RWPE1 (cell line): ENCODE data around the gene GGT1.
A peak's percentile ranks its signal among the peaks of the same experiment; 100 is the strongest.

Experiments used
- CTCF ChIA-PET: fragments of 350-600 bp; sonication (Branson Sonifier 250); formaldehyde crosslinking; extraction: SDS; loops from one replicate; lab custom pipeline; 2021; lab: Yijun Ruan, JAX
- POLR2A ChIA-PET: fragments of 400-600 bp; formaldehyde crosslinking; extraction: SDS; loops from one replicate; lab custom pipeline; 2020; ENCODE audit warnings: antibody characterized with exemption; ENCODE audit not compliant: low non-redundant PET; lab: Yijun Ruan, JAX
- DNase-seq: peaks from one replicate; pipeline ENCODE4 v3.0.0; 2012; ENCODE audit warnings: low spot score
- H3K27ac ChIP-seq: fragments of 450-650 bp; 2 replicates; pipeline ENCODE4 v1.5.1; 2017
- TF ChIP-seq, protein P1 (sequence below): fragments of 450-650 bp; conservative IDR thresholded peaks from 2 replicates; pipeline ENCODE4 v1.5.1; 2017; ENCODE audit warnings: low read depth, mild to moderate bottlenecking

GGT1 gene

DNA sequence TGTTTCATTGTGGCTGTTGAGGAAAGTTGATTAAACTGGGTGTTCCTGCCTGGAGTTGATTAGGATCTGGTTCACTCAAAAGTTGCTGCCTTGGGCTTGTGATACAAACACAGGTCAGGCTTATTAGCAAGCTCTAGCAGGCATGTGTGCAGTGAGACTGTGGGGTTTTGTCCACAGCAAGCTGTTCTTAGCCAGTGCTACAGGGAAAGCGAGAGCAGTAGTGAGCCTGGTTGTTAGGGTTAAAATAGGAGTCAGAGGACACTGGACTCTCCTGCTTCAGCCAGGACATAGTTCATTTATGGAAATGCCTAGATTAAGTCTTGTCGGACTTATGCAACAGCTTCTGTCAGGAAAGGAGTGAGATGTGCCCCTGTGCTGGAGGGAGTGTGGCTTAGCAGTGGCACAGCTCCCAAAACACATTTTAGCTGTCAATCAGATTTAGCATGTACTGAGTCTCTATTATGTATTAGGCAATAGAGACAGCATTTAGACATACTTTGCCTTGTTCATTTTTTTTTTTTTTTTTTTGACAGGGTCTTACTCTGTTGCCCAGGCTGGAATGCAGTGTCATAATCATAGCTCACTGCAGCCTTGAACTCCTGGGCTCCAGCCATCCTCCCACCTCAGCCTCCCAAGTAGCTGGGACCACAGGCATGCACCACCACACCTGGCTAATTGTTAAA lies 38.5 kb upstream of the GGT1 start:
- no peak for DNase-seq
- ChIA-PET POLR2A (interaction anchor here (0.7 kb wide), 1 partner anchor 1695 kb away, joined by 8 read pairs; no protein-coding TSS in a partner anchor), CTCF (no interaction called here)
- TF ChIP-seq, protein P1, sequence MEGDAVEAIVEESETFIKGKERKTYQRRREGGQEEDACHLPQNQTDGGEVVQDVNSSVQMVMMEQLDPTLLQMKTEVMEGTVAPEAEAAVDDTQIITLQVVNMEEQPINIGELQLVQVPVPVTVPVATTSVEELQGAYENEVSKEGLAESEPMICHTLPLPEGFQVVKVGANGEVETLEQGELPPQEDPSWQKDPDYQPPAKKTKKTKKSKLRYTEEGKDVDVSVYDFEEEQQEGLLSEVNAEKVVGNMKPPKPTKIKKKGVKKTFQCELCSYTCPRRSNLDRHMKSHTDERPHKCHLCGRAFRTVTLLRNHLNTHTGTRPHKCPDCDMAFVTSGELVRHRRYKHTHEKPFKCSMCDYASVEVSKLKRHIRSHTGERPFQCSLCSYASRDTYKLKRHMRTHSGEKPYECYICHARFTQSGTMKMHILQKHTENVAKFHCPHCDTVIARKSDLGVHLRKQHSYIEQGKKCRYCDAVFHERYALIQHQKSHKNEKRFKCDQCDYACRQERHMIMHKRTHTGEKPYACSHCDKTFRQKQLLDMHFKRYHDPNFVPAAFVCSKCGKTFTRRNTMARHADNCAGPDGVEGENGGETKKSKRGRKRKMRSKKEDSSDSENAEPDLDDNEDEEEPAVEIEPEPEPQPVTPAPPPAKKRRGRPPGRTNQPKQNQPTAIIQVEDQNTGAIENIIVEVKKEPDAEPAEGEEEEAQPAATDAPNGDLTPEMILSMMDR: no peak
- peak overlapping the region; percentile 29 for H3K27ac ChIP-seq

DNA sequence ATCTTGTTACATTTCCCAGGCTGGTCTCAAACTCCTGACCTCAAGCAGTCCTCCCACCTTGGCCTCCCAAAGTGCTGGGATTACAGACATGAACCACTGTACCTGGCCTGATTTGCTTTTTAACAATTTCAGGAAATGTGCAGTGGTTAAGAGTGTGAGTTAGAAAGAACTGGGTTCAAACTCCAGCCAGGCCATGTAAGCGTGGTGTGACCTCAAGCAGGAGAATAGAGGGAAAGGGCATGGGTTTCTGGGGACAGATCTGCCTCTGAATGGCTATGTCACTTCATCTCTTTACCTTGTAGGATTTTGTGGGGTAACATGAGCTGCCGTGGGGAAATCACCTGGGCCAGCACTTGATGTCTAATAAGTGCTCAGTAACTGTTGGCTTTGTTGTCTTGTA lies 37.9 kb upstream of the GGT1 start:
- TF ChIP-seq, protein P1: no peak
- DNase-seq: no peak
- ChIA-PET POLR2A (interaction anchor here (0.7 kb wide), 1 partner anchor 1695 kb away, joined by 8 read pairs; no protein-coding TSS in a partner anchor), CTCF (no interaction called here)
- peak overlapping the region; percentile 29 for H3K27ac ChIP-seq

DNA sequence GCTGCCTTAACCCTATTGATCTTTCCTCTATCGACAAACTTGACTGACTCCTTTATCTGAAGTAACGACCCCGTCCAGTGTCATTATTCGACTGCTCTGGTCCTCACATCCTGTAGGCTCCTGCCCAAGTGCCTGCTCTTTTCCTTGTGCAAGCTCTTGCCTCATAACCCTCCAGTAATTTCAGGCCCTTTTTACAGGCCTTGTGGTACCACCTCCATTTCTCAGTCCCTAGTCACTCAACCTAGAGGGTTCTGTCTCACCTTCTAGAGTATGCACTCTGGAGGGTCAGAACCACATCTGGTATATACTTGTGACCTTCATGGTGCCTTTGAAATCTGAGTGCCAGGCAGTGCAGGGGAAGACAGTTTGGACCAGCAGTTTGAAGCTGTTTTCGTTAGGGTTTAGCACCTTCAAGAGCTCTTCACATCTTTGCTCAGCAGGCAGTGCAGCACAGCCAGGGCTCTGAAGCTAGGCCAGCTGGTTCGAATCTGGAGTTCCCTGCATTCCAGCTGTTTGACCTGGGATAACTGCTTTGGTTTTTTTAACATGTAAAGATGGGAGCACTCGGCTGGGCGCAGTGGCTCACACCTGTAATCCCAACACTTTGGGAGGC lies 36.0 kb upstream of the GGT1 start:
- CTCF ChIA-PET: no interaction called here
- TF ChIP-seq, protein P1: no peak
- POLR2A ChIA-PET: no interaction called here
- DNase-seq: no peak
- 0 out of 2 replicates have a peak overlapping the region, but pooled peaks have one; percentile 7 for H3K27ac ChIP-seq

DNA sequence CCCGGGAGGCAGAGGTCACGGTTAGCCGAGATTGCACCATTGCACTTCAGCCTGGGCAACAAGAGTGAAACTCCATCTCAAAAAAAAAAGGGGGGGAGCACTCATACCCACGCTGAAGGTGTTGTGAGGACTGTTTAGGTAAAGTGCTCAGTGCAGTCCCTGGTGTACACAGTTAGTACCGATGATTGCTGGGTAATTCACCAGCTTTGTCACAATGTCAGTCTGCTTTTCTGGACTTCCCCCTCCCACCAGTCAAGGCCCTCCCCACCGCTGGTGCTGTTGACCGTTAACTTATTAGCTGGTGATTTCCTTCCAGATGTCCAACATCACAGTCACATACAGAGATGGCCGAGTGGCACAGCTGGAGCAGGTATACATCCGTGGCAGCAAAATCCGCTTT lies 35.3 kb upstream of the GGT1 start:
- POLR2A ChIA-PET: no interaction called here
- H3K27ac ChIP-seq: 0 out of 2 replicates have a peak overlapping the region, but pooled peaks have one; percentile 7
- TF ChIP-seq, protein P1: no peak
- no peak for DNase-seq
- CTCF ChIA-PET: interaction anchor here (0.6 kb wide), 1 partner anchor 327 kb away, joined by 4 read pairs; no protein-coding TSS in a partner anchor

DNA sequence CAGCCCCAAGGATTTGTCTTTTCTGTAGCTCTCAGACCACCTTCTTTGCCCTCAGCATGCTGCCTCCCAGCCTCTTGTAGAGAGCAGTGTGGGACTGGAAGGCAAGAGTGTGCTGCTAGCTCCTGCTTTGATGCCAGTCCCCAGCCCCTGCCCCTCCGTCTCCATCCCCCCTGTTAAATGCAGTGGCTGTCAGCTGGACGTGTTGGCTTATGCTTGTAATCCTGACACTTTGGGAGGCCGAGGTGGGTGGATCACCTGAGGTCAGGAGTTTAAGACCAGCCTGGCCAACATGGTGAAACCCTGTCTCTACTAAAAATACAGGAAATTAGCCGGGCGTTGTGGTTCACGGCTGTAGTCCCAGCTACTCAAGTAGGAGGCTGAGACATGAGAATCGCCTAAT lies 31.7 kb upstream of the GGT1 start:
- H3K27ac ChIP-seq: no peak overlapping the region
- ChIA-PET POLR2A (no interaction called here), CTCF (interaction anchor here (0.6 kb wide), 2 partner anchors 185 to 879 kb away, joined by 3 to 8 read pairs; no protein-coding TSS in a partner anchor)
- TF ChIP-seq, protein P1: no peak
- no peak for DNase-seq

DNA sequence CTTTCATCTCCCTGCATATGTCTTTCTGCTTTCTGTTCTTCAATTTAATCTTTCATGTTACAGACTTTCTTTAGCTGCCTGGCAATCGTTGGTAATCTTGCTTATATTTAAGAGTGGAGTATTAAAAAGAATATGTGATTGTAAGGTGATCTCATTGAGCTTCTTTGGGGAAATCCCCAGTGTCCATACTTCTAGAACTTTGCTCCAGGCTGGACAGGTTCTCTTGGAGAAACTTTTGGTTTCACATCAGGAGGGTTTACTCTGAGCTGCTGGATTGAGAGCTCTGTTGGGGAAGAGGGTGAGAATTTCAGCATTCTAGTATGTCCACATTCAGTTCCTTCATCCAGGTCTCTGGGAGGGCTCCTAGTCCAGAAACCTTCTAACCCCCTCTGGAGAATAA lies 26.2 kb upstream of the GGT1 start:
- H3K27ac ChIP-seq: no peak overlapping the region
- POLR2A ChIA-PET: no interaction called here
- CTCF ChIA-PET: no interaction called here
- no peak for DNase-seq
- TF ChIP-seq, protein P1: no peak
